H9 (cell line): ENCODE results near the gene ARID1B. TPM values are rescaled to one million over a fixed set of nuclear protein-coding genes. Genes with fewer than 3 reads are reported as not detected.

ENCODE experiments used
- DNase-seq: peaks from one replicate; pipeline ENCODE4 v3.0.0-alpha.2; 2017
- H2AFZ ChIP-seq: one replicate; pipeline ENCODE4 v1.6.1; 2013; ENCODE audit warnings: mild to moderate bottlenecking, low read length, control low read depth, moderate library complexity
- H2AK5ac ChIP-seq: 2 replicates; pipeline ENCODE4 v1.6.1; 2013; ENCODE audit warnings: low read length, control low read depth, mixed read lengths; ENCODE audit not compliant: insufficient read length
- H2BK120ac ChIP-seq: one replicate; pipeline ENCODE4 v1.6.1; 2013; ENCODE audit warnings: low read depth, mild to moderate bottlenecking, low read length, control low read depth, inconsistent platforms; ENCODE audit not compliant: poor library complexity, severe bottlenecking
- H2BK12ac ChIP-seq: 2 replicates; pipeline ENCODE4 v1.6.1; 2013; ENCODE audit warnings: low read length, control low read depth, mixed read lengths, low read depth; ENCODE audit not compliant: insufficient read length
- H2BK15ac ChIP-seq: 2 replicates; pipeline ENCODE4 v1.6.1; 2013; ENCODE audit warnings: low read depth, low read length, control low read depth
- H2BK20ac ChIP-seq: one replicate; pipeline ENCODE4 v1.6.1; 2013; ENCODE audit warnings: low read depth, mild to moderate bottlenecking, low read length, control low read depth, inconsistent platforms; ENCODE audit not compliant: poor library complexity, severe bottlenecking
- H2BK5ac ChIP-seq: 2 replicates; pipeline ENCODE4 v1.6.1; 2013; ENCODE audit warnings: low read length, control low read depth, mixed read lengths; ENCODE audit not compliant: insufficient read length
- H3K14ac ChIP-seq: 2 replicates; pipeline ENCODE4 v1.6.1; 2013; ENCODE audit warnings: low read length, control low read depth; ENCODE audit not compliant: insufficient read depth
- H3K18ac ChIP-seq: 2 replicates; pipeline ENCODE4 v1.6.1; 2013; ENCODE audit warnings: low read depth, mild to moderate bottlenecking, mixed read lengths, low read length, control low read depth; ENCODE audit not compliant: insufficient read length
- H3K23ac ChIP-seq: 2 replicates; pipeline ENCODE4 v1.6.1; 2013; ENCODE audit warnings: low read length, control low read depth, mixed read lengths, low read depth; ENCODE audit not compliant: insufficient read length
- H3K23me2 ChIP-seq: 2 replicates; pipeline ENCODE4 v1.6.1; 2013; ENCODE audit warnings: low read depth, mild to moderate bottlenecking, mixed read lengths, low read length, control low read depth; ENCODE audit not compliant: insufficient read length, poor library complexity, severe bottlenecking
- H3K27ac ChIP-seq: 2 replicates; pipeline ENCODE4 v1.5.1; 2013; ENCODE audit warnings: low read length, control low read depth, mixed read lengths, low read depth; ENCODE audit not compliant: insufficient read length
- H3K27me3 ChIP-seq: 2 replicates; pipeline ENCODE4 v1.6.1; 2013; ENCODE audit warnings: low read length, control low read depth, inconsistent platforms; ENCODE audit not compliant: insufficient read depth
- H3K4ac ChIP-seq: 2 replicates; pipeline ENCODE4 v1.6.1; 2013; ENCODE audit warnings: low read depth, mild to moderate bottlenecking, control low read depth, inconsistent platforms, low read length, moderate library complexity
- H3K4me1 ChIP-seq: 2 replicates; pipeline ENCODE4 v1.6.1; 2013; ENCODE audit warnings: low read length, control low read depth, inconsistent platforms; ENCODE audit not compliant: insufficient read depth
- H3K4me2 ChIP-seq: 2 replicates; pipeline ENCODE4 v1.6.1; 2013; ENCODE audit warnings: low read length, control low read depth, mixed read lengths; ENCODE audit not compliant: insufficient read length, insufficient read depth
- H3K56ac ChIP-seq: 2 replicates; pipeline ENCODE4 v1.6.1; 2013; ENCODE audit warnings: low read depth, mild to moderate bottlenecking, mixed read lengths, low read length, control low read depth; ENCODE audit not compliant: insufficient read length
- H3K79me1 ChIP-seq: 2 replicates; pipeline ENCODE4 v1.6.1; 2013; ENCODE audit warnings: low read depth, mild to moderate bottlenecking, moderate library complexity, low read length, control low read depth, inconsistent platforms; ENCODE audit not compliant: insufficient read depth, poor library complexity, severe bottlenecking
- H3K79me2 ChIP-seq: 2 replicates; pipeline ENCODE4 v1.6.1; 2013; ENCODE audit warnings: low read length, control low read depth, inconsistent platforms; ENCODE audit not compliant: insufficient read depth
- H3K9ac ChIP-seq: 2 replicates; pipeline ENCODE4 v1.6.1; 2013; ENCODE audit warnings: low read length, control low read depth, mixed read lengths; ENCODE audit not compliant: insufficient read length; ENCODE audit errors: extremely low read depth
- H3K9me3 ChIP-seq: one replicate; pipeline ENCODE4 v1.6.1; 2013; ENCODE audit warnings: low read depth, low read length, inconsistent platforms; ENCODE audit not compliant: control insufficient read depth
- H3T11ph ChIP-seq: one replicate; pipeline ENCODE4 v1.6.1; 2013; ENCODE audit warnings: mild to moderate bottlenecking, low read length, control low read depth, inconsistent platforms
- H4K20me1 ChIP-seq: one replicate; pipeline ENCODE4 v1.6.1; 2013; ENCODE audit not compliant: control insufficient read depth, insufficient read length, insufficient read depth
- H4K5ac ChIP-seq: 2 replicates; pipeline ENCODE4 v1.6.1; 2013; ENCODE audit warnings: low read depth, mild to moderate bottlenecking, mixed read lengths, low read length, control low read depth; ENCODE audit not compliant: insufficient read length
- H4K8ac ChIP-seq: replicated peaks from 2 replicates; pipeline ENCODE4 v1.6.1; 2013; ENCODE audit warnings: low read length, control low read depth, mixed read lengths, low read depth; ENCODE audit not compliant: insufficient read length
- H4K91ac ChIP-seq: 2 replicates; pipeline ENCODE4 v1.6.1; 2013; ENCODE audit warnings: low read depth, mild to moderate bottlenecking, moderate library complexity, mixed read lengths, low read length, control low read depth; ENCODE audit not compliant: insufficient read length
- H3K27ac Mint-ChIP-seq, 3 experiments: 2 replicates in 2 of 3; 3 replicates in 1 of 3; pipeline ENCODE4 v1.8.0; 2020 to 2021; ENCODE audit warnings: mixed read lengths in 3 of 3, mild to moderate bottlenecking in 1 of 3, moderate library complexity in 1 of 3
- H3K27me3 Mint-ChIP-seq: 2 replicates; pipeline ENCODE4 v1.8.0; 2021; ENCODE audit warnings: low read depth, mild to moderate bottlenecking, moderate library complexity, mixed read lengths
- H3K36me3 Mint-ChIP-seq, 3 experiments: 2 replicates in 2 of 3; 3 replicates in 1 of 3; pipeline ENCODE4 v1.8.0; 2020 to 2021; ENCODE audit warnings: low read depth in 3 of 3, mixed read lengths in 3 of 3; ENCODE audit not compliant: insufficient read depth in 1 of 3
- H3K4me1 Mint-ChIP-seq, 2 experiments: 2 replicates each; pipeline ENCODE4 v1.8.0; 2020; ENCODE audit warnings: mixed read lengths in 2 of 2
- H3K4me3 Mint-ChIP-seq, 2 experiments: 2 replicates in 1 of 2; 3 replicates in 1 of 2; pipeline ENCODE4 v1.8.0; 2020 to 2021; ENCODE audit warnings: mild to moderate bottlenecking in 2 of 2, mixed read lengths in 2 of 2, moderate library complexity in 1 of 2
- H3K9me3 Mint-ChIP-seq, 2 experiments: 2 replicates in 1 of 2; 3 replicates in 1 of 2; pipeline ENCODE4 v1.8.0; 2020; ENCODE audit warnings: mild to moderate bottlenecking in 2 of 2, mixed read lengths in 2 of 2, moderate library complexity in 1 of 2
- CTCF ChIP-seq: fragments of 200-600 bp; sonication (generic); conservative IDR thresholded peaks from 3 replicates; pipeline ENCODE4 v1.8.0; 2021; ENCODE audit warnings: antibody characterized with exemption, mild to moderate bottlenecking
- WGBS: extraction: QIAGEN DNeasy Blood & Tissue Kit; methylation state at CpG from one replicate; pipeline ENCODE4 v1.1.7; 2013; ENCODE audit warnings: missing lambda C conversion rate, low lambda C conversion rate, mixed read lengths; ENCODE audit not compliant: insufficient read length; ENCODE audit errors: extremely low coverage; 5-methylcytosine and 5-hydroxymethylcytosine counted together
- total RNA-seq: library from RNA; stranded (reverse); gene quantifications from 2 replicates; pipeline ENCODE4 v1.2.1, GENCODE V29; 2021

The ARID1B gene
- total RNA-seq, 1 experiment from 2014 or later = 88.2 TPM

DNA sequence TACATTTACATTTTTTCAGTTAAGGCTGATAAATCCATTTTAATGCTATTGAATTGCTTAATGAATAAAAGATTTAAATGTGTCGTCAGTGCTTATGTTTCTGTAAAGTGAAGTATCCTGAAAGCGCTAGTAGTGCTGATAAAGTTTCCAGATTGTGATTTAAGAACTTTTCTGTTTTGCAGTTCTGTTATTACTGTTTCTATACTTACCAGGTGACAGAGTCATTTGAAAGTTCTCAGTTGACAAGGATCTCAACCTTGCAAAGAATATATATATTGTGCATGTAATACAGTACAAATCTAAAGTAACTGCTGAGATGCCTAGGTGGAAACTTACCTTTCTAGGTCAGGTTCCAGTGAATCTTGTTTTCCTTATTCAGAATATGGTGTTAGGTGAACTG, 201.8 kb downstream of the ARID1B start:
- no peak overlapping the region for H2BK20ac ChIP-seq
- no peak overlapping the region for H3K4ac ChIP-seq
- H3K56ac ChIP-seq = no peak overlapping the region
- Mint-ChIP-seq H3K4me3 (no peak overlapping the region), H3K27me3 (no peaks in the 10 kb centered on the region), H3K36me3 (no peaks in the 10 kb centered on the region), H3K4me1 (peaks cover 60 to 69% of the 10 kb centered on the region in 2 experiments), H3K9me3 (no peaks in the 10 kb centered on the region), H3K27ac (peak overlapping the region in 1 of 3 experiments; percentile 38; a peak in 2 of 7 replicates)
- no peak overlapping the region for H3T11ph ChIP-seq
- no peak overlapping the region for H3K18ac ChIP-seq
- no peak overlapping the region for H2BK5ac ChIP-seq
- H3K4me1 ChIP-seq = peaks cover 11% of the 10 kb centered on the region
- H3K79me2 ChIP-seq = peaks cover 14% of the 10 kb centered on the region; the same call in 1 of the 2 replicates
- H2AK5ac ChIP-seq = no peak overlapping the region
- no peak overlapping the region for H2BK15ac ChIP-seq
- H3K14ac ChIP-seq = no peak overlapping the region
- no peaks in the 10 kb centered on the region for H3K23me2 ChIP-seq
- H3K27me3 ChIP-seq = no peaks in the 10 kb centered on the region
- TF ChIP-seq CTCF = no peak
- no peak overlapping the region for H2BK120ac ChIP-seq
- H2AFZ ChIP-seq = no peak overlapping the region
- H3K23ac ChIP-seq = no peak overlapping the region
- no peak overlapping the region for H4K5ac ChIP-seq
- no CpG with 5 or more reads among the region's 2 CpGs for WGBS
- no peak overlapping the region for H4K8ac ChIP-seq
- H2BK12ac ChIP-seq = no peak overlapping the region
- no peaks in the 10 kb centered on the region for H3K79me1 ChIP-seq
- no peak overlapping the region for H3K27ac ChIP-seq
- H3K9me3 ChIP-seq = no peaks in the 10 kb centered on the region
- no peaks in the 10 kb centered on the region for H4K20me1 ChIP-seq
- H4K91ac ChIP-seq = no peak overlapping the region
- no peak overlapping the region for H3K4me2 ChIP-seq
- no peak overlapping the region for H3K9ac ChIP-seq
- no peak for DNase-seq
